ENCODE results near the gene TELO2.

The TELO2 gene

DNA sequence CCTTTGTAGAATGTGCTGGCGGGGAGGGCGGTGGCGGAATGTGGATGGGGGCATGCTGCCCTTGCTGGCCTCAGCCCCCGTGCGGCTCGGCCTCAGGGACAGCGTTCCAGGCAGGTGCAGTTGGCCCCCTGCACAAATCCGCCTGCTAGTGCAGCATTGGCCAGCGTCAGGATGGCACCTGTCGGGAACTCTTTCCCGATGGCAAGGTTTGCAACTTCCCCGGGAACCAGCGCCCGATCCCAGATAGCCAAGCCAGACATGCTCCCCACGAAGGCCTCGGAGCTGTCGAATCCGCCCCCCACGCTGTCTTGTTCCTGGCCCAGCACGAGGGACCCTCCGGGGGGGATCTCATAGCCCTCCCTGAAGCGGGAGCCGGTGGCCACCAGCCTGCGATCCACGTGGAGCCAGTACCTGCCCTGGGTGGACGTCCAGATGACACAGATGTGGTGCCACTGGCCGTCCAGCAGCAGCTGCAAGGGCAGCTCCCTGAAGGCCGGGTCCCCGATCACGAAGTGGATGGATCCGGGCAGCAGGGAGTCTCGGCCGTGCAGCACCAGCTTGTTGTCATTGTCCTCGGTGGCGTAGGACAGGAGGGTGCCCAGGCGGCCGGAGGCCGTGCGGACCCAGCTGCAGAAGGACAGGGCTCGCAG is 7.2 kb upstream of the TELO2 start:
- TF ChIP-seq CSDC2 (CRISPR knock-in tag; IDR thresholded peaks at IDR 0.05): no peak
- no peak for TF ChIP-seq ARNTL (CRISPR knock-in tag; IDR thresholded peaks at IDR 0.05; ENCODE audit: borderline replicate concordance, low read depth)
- TF ChIP-seq, protein P1, sequence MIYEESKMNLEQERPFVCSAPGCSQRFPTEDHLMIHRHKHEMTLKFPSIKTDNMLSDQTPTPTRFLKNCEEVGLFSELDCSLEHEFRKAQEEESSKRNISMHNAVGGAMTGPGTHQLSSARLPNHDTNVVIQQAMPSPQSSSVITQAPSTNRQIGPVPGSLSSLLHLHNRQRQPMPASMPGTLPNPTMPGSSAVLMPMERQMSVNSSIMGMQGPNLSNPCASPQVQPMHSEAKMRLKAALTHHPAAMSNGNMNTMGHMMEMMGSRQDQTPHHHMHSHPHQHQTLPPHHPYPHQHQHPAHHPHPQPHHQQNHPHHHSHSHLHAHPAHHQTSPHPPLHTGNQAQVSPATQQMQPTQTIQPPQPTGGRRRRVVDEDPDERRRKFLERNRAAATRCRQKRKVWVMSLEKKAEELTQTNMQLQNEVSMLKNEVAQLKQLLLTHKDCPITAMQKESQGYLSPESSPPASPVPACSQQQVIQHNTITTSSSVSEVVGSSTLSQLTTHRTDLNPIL (CRISPR knock-in tag; IDR thresholded peaks at IDR 0.05; ENCODE audit: low read depth): no peak
- no peak for TF ChIP-seq OSR1 (CRISPR knock-in tag; IDR thresholded peaks at IDR 0.05)
- TF ChIP-seq ZNF565 (CRISPR knock-in tag; conservative IDR thresholded peaks at IDR 0.05; ENCODE audit: low read depth): no peak
- TF ChIP-seq ZFP3 (CRISPR knock-in tag; IDR thresholded peaks at IDR 0.05): no peak
- no peak for TF ChIP-seq ESRRG (CRISPR knock-in tag; IDR thresholded peaks at IDR 0.05)
- TF ChIP-seq ISL1 (CRISPR knock-in tag; IDR thresholded peaks at IDR 0.05): no peak
- TF ChIP-seq ZNF8 (CRISPR knock-in tag; IDR thresholded peaks at IDR 0.05): no peak
- TF ChIP-seq, protein P2, sequence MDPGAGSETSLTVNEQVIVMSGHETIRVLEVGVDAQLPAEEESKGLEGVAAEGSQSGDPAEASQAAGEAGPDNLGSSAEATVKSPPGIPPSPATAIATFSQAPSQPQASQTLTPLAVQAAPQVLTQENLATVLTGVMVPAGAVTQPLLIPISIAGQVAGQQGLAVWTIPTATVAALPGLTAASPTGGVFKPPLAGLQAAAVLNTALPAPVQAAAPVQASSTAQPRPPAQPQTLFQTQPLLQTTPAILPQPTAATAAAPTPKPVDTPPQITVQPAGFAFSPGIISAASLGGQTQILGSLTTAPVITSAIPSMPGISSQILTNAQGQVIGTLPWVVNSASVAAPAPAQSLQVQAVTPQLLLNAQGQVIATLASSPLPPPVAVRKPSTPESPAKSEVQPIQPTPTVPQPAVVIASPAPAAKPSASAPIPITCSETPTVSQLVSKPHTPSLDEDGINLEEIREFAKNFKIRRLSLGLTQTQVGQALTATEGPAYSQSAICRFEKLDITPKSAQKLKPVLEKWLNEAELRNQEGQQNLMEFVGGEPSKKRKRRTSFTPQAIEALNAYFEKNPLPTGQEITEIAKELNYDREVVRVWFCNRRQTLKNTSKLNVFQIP (CRISPR knock-in tag; IDR thresholded peaks at IDR 0.05; ENCODE audit: borderline replicate concordance, low read depth): no peak
- no peak for ATAC-seq

DNA sequence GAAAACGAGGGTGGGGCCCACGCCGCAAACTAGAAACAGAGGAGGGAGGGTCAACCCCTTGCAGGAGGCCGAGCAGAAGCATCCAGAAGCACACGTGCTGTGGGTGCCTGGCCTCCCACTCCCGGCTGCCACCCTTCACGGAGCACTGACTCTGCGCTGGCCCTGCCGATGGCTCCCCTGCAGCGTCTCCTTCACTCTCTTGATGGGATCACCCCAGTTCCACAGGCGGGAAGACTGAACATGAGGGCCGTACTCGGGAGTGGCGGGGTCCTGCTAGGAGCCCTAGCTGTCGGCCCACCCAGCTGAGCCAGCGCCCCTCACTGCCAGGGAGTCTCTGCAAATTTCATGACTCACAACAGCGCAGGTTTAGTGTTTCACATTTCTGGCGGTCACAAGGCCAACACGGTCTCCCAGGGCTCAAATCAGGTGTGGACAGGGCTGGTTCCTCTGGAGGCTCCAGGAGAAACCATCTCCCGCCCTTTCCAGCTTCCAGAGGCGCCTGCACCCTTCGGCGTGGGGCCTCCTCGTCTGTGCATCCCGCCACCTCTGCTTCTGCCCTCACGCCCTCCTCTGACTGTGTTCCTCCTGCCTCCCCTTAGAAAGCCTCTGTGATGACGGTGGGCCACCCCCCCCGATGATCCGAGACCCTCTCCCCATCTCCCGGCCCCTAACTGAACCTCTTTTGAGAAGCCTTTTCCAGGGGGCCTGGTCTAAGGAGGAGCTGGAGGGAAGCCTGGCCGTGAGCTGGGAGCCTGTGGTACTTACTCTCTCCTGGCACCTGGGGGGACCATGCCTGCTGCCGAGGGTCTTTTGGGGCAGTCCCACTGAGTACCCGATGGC is 6.4 kb upstream of the TELO2 start:
- TF ChIP-seq ZNF8 (CRISPR knock-in tag; IDR thresholded peaks at IDR 0.05) (no peak), ARNTL (CRISPR knock-in tag; IDR thresholded peaks at IDR 0.05; ENCODE audit: borderline replicate concordance, low read depth) (no peak), ZC3H10 (CRISPR knock-in tag; IDR thresholded peaks at IDR 0.05) (no peak), SNAI2 (CRISPR knock-in tag; IDR thresholded peaks at IDR 0.05) (no peak), ZFP3 (CRISPR knock-in tag; IDR thresholded peaks at IDR 0.05) (no peak), OSR1 (CRISPR knock-in tag; IDR thresholded peaks at IDR 0.05) (no peak), ZNF70 (CRISPR knock-in tag; IDR thresholded peaks at IDR 0.05) (no peak), ESRRG (CRISPR knock-in tag; IDR thresholded peaks at IDR 0.05) (no peak), ZNF565 (CRISPR knock-in tag; conservative IDR thresholded peaks at IDR 0.05; ENCODE audit: low read depth) (no peak), ZFP30 (CRISPR knock-in tag; IDR thresholded peaks at IDR 0.05) (no peak), RARB (CRISPR knock-in tag; IDR thresholded peaks at IDR 0.05) (no peak), BACH2 (CRISPR knock-in tag; IDR thresholded peaks at IDR 0.05; ENCODE audit: borderline replicate concordance) (no peak)
- TF ChIP-seq, protein P1 (CRISPR knock-in tag; IDR thresholded peaks at IDR 0.05; ENCODE audit: low read depth): no peak
- TF ChIP-seq, protein P3, sequence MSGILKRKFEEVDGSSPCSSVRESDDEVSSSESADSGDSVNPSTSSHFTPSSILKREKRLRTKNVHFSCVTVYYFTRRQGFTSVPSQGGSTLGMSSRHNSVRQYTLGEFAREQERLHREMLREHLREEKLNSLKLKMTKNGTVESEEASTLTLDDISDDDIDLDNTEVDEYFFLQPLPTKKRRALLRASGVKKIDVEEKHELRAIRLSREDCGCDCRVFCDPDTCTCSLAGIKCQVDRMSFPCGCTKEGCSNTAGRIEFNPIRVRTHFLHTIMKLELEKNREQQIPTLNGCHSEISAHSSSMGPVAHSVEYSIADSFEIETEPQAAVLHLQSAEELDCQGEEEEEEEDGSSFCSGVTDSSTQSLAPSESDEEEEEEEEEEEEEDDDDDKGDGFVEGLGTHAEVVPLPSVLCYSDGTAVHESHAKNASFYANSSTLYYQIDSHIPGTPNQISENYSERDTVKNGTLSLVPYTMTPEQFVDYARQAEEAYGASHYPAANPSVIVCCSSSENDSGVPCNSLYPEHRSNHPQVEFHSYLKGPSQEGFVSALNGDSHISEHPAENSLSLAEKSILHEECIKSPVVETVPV (CRISPR knock-in tag; IDR thresholded peaks at IDR 0.05): no peak
- TF ChIP-seq, protein P4, sequence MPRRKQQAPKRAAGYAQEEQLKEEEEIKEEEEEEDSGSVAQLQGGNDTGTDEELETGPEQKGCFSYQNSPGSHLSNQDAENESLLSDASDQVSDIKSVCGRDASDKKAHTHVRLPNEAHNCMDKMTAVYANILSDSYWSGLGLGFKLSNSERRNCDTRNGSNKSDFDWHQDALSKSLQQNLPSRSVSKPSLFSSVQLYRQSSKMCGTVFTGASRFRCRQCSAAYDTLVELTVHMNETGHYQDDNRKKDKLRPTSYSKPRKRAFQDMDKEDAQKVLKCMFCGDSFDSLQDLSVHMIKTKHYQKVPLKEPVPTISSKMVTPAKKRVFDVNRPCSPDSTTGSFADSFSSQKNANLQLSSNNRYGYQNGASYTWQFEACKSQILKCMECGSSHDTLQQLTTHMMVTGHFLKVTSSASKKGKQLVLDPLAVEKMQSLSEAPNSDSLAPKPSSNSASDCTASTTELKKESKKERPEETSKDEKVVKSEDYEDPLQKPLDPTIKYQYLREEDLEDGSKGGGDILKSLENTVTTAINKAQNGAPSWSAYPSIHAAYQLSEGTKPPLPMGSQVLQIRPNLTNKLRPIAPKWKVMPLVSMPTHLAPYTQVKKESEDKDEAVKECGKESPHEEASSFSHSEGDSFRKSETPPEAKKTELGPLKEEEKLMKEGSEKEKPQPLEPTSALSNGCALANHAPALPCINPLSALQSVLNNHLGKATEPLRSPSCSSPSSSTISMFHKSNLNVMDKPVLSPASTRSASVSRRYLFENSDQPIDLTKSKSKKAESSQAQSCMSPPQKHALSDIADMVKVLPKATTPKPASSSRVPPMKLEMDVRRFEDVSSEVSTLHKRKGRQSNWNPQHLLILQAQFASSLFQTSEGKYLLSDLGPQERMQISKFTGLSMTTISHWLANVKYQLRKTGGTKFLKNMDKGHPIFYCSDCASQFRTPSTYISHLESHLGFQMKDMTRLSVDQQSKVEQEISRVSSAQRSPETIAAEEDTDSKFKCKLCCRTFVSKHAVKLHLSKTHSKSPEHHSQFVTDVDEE (CRISPR knock-in tag; IDR thresholded peaks at IDR 0.05): no peak
- TF ChIP-seq, protein P2 (CRISPR knock-in tag; IDR thresholded peaks at IDR 0.05; ENCODE audit: borderline replicate concordance, low read depth): no peak
- no peak for ATAC-seq
